Skin epidermis (tissue), 12 donors: ENCODE data around the gene MFRP.
"Not testable (repeated sequence)": the region's sequence is repeated elsewhere in the genome, so short reads cannot be mapped to it uniquely, and the experiment has no call there.

Experiments used
- H3K27ac ChIP-seq, 21 experiments: fragments of 200-600 bp; sonication (generic) in 11 of 21; one replicate each; pipeline ENCODE4 v1.5.0; 2020; ENCODE audit warnings: mild to moderate bottlenecking in 3 of 21, inconsistent platforms in 2 of 21, moderate library complexity in 2 of 21
- H3K4me3 ChIP-seq, 7 experiments: fragments of 200-600 bp; sonication (generic) in 2 of 7; one replicate each; pipeline ENCODE4 v1.5.0; 2020; ENCODE audit warnings: inconsistent platforms in 2 of 7, mild to moderate bottlenecking in 2 of 7, moderate library complexity in 1 of 7

MFRP gene

DNA sequence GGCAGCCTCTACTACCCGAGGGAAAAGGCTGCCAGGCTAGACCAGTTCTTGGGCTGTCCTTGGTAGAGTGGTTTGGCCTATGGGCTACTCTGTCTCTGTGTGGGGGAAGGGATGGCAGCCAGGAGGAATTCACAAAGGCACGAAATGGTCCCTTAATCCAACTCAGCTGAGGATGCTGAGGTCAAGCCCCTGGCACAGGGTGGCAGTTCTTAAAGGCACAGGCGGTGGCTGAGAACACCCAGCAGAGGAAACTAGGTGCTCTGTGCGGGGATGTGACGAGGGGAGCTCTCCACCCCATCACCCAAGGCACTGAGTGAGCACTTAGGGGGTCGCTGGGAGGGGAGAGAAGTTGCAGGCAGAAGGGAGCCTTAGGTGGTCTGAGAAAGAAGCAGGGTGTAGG lies at the start of gene MFRP:
Gene MFRP, minus strand, starts transcription at position 101 of the 400 bp plus-strand sequence. CDS start 192 bp downstream, outside the sequence.
- peak within 1 kb of the TSS in 13 of 21 experiments; percentile 2 to 74 (median 52) for H3K27ac ChIP-seq

DNA sequence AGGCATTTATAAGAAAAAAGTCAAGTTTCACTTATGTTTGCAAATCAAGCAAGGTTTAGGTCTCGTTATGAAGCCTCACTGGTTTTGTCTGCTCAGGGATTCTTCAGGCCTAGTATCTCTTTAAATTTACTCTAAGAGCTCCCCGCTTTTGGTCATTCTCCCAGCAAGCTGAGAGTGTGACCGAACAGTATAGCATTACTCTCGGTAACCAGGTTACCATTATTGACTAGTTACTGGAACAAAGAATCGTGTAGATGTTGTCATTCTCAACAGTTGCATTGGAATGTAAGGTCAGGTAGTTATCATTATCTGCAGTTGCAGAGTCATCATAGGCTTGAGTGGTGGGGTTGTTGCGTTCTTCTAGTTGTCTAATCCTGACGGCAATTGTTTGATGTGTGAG lies 44.8 kb upstream of the MFRP start:
- no peak overlapping the region for H3K27ac ChIP-seq
- H3K4me3 ChIP-seq: no peak overlapping the region

More for the DNA sequence above, at the start of gene MFRP:
- no peak within 1 kb of the TSS for H3K4me3 ChIP-seq

DNA sequence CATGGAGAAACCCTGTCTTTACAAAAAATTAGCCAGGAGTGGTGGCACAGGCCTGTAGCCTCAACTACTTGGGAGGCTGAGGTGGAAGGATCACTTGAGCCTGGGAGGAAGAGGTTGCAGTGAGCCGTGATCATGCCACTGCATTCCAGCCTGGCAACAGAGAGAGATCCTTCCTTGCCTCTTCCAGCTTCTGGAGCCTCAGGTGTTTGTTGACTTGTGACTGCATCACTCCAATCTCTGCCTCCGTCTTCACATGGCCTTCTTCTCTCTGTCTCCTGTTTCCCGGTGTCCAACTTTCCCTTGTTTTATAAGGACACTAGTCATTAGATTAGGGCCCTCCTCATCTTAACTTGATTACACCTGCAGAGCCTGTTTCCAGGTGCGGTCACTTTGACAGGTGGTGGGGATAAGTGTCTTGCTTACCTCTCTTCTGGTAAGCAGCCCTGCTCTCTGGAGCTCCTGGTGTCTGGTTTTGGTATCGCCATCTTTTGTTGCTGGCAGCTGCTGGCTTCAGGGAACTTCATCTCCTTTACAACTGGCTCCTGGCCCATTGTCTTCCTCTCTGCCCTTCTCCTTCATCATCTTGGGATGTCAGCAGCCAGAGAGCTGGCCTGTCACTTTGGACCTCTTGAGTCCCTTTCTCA lies 43.2 kb upstream of the MFRP start:
- Histone ChIP-seq H3K27ac (no peak overlapping the region), H3K4me3 (no peak overlapping the region)

DNA sequence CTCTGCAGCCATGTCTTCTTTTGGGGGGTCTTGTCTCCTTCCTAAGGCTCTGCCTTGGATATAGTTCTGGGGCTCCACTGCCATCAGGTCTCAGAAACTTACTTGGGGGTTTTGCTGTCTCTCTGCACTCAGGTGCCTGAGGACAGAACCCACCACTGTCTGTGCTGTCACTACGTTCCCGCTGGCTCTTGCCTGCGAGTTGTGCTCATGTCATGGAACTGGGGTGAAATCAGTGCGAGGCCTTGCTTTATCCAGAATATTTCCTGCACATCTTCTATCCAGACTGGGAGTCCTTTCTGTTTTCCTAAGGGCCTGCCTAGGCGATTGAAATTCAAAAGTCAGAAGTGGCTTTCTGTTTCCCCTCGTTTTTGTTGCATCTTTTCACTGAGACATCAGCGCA lies 41.6 kb upstream of the MFRP start:
- Histone ChIP-seq H3K27ac (no peak overlapping the region), H3K4me3 (no peak overlapping the region)

DNA sequence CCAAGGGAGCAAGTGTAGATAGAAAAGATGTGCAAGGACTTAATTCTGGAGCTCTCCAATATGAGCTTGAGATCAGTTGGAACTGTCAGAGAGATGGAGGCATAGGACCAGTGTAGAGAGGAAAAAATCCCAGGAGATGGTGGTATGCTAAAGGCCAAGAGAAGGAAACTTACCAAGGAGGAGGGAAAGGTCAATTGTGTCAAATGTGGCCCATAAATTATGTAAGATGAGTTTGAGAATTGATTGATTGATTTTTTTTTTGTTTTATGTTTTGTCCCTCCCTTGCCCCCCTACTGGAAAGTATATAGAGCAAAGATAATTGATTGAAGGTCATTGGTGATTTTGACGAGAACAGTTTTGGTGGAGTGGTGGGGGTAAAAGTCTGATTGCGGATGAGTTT lies 37.8 kb upstream of the MFRP start:
- no peak overlapping the region for H3K27ac ChIP-seq

DNA sequence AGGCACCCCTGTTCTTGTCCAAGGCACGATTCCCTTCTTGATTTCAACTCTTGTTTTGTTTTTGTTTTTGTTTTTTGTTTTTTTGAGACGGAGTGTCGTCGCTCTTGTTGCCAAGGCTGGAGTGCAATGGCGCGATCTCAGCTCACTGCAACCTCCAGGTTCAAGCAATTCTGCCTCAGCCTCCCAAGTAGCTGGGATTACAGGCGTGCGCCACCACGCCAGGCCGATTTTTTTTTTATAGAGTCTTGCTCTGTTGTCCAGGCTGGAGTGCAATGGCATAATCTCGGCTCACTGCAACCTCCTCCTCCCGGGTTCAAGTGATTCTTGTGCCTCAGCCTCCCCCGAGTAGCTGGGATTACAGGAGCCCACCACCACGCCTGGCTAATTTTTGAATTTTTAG lies 36.0 kb upstream of the MFRP start:
- H3K27ac ChIP-seq: peak overlapping the region in 1 of 21 experiments; percentile 38
- not testable (repeated sequence) for H3K4me3 ChIP-seq

More for the DNA sequence above, 37.8 kb upstream of the MFRP start:
- no peak overlapping the region for H3K4me3 ChIP-seq

DNA sequence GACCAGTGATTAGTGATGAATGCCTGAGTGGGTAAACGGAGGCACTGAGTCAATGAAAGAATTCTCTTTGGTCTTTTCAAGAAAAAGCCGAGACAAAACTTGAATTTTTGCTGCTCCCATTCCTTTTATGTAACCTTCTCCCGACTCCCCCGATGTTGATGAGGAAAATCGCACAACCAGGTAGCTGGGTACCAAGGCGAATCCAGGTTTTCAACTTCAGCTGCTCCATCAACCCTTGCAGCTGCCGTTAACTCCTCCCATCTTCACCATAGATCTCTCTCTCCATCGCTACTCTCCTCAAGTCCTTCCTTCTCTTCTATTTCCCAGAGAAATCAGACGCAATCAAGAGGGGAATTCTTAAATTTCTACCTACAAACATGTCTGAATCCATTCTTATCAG lies 35.6 kb upstream of the MFRP start:
- Histone ChIP-seq H3K4me3 (peak overlapping the region; percentile 11 to 46 (median 36)), H3K27ac (peak overlapping the region in 6 of 21 experiments; percentile 38 to 47 (median 42))

DNA sequence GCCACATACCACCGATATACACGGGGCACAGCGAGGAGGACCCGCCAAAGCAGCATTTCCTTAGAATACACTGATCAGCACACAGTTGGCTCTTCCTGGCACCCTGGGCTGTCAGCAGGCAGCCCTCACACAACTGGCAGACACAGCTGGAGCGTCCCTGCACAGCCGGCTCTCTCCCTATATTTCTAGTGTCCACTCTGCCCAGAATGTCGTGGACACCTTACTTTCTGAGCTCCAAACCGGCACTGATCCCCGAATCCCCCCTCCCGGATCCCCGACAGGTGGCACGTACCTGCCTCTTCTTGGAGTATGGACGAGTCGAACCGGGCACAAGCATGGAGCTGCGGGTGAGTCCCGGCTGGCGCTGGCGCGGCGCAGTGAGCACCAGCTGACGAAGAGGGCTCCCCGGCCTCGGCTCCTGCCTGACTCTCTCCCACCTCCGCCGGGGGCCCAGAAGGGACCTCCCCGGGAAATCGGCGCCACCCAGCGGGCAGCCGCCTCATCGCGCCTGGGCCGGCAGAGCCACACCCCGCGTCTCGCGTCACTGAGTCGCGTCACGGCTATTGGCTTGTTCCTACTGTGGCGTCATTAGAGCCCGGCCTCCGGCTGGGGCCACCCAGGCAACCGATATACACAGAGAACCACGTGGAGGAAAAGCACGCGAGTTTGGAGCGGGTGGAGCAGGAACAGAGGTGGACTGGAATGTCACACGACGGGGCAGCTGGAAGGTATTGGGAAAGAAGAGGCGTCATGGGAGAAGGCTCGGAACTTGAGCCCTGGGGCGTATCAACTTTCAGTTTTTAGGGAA lies 34.9 kb upstream of the MFRP start, which contains the start of gene USP2:
Gene USP2, minus strand, starts transcription at position 510 of the 808 bp plus-strand sequence. CDS start 8,210 bp downstream, outside the sequence.
- H3K27ac ChIP-seq: peak within 1 kb of the TSS in 18 of 21 experiments; percentile 10 to 85 (median 50)
- peak within 1 kb of the TSS; percentile 27 to 46 (median 36) for H3K4me3 ChIP-seq

DNA sequence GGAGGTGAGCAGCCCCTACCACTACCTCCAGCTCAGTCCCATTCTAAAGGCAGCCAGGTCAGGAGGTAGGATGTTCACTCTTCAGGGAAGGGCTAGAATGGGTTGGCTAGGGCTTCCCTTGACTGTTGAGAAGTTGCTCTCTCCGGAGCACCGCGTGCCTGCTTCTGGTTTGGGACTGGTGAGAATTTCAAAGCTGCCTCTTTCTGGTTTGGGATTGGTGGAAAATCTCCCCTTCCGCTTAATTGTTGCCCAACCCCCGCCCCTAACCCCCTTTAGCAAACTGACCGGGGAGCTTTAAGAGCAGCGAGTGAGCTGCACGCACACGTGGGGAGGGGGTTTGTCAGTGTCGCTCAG lies 34.3 kb upstream of the MFRP start:
- Histone ChIP-seq H3K27ac (peak overlapping the region in 18 of 21 experiments; percentile 10 to 85 (median 50)), H3K4me3 (peak overlapping the region; percentile 27 to 46 (median 36))

DNA sequence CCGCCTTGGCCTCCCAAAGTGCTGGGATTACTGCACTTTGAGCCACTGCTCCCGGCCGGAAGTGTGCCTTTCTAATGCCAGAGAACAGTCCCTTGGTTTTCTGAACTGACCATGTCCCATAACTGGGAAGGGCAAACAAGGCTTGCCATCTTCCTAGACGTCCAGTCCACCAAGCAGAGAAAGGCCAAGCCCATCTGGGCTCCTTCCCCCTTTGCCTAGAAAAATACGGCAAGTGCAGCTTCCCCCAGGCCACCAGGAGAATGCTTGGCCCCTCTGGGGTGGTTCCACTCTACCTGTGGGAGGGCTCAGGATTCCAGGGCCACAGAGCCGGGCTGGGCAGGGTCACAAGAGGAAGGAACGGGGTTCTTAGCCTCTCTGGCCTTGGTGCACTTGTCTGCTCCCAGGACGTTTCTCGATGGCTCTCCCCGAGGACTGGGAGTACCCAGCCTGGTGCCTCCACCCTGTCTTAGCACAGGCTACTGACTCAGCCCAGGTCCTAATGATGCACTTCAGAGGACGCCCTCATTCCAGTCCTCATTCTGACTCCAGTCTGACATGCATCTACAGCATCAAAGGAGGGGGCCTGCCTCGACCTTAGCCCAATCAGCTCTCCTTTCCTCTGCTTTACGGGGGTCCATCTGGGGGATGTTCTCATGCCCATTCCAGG lies 33.8 kb upstream of the MFRP start:
- Histone ChIP-seq H3K4me3 (peak overlapping the region in 2 of 7 experiments; percentile 36 to 46), H3K27ac (peak overlapping the region in 11 of 21 experiments; percentile 17 to 74 (median 54))

DNA sequence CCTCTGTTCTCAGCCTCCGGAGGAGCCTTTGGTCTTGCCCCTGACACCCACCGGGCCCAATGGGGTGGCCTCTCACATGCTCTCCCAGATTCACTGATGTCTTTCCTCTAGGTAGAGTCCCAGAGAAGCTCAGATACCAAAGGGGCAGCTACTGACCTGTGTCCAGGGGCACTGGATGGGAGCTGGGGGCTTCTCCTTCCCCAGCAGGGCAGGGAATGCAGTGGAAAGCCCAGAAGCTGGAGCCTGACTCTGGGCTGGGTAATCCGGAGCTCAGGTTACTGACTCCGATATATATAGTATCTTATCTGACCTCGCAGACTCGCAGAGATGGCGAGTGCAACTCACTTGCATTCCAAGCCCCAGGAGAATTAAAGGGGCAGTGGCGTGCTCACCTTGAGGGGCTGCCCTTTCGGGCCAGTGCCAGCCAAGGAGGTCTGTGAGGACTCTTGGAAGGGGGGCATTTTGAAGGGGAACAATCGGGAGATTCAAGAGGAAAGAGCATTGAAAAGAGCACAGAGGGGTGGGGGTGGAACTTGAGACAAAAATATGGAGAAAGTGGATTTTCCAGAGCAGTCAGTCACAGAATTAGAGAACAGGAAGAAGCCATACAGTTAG lies 32.5 kb upstream of the MFRP start:
- no peak overlapping the region for H3K4me3 ChIP-seq
- H3K27ac ChIP-seq: peak overlapping the region in 1 of 21 experiments; percentile 3

DNA sequence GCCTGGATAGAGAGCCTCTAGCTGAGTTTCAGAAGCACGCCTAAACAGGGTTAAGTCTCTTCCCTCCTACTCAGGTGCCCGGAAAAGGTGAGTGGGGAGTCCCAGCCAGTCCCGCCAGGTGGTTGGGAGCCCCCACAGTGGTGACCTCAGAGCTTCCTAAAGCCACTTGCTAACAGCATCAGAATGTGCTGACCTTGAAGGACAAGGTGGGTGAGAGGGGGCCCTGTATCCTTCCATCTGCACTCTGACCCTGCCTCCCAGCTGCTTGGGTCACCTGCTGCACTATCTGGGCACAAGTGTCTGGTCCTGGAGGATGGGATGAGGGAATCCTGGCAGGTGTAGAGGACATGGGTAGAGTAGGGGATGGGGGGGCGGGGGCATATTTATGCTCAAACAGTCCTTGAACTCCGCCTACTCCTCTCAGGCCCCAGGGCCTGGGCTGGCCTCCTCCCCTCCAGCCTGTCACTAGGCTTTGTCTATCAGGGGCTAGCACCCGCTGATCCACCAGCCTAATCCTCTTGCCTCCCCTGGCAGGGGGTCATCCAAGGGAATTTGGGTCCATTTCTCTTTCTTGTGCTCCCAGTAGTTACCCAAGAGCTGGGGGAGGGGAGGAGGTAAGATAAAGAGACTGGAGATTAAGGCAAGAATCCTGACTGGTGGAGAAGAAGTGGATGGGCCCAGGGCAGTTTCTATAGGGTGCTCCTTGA lies 31.6 kb upstream of the MFRP start:
- Histone ChIP-seq H3K4me3 (no peak overlapping the region), H3K27ac (peak overlapping the region in 2 of 21 experiments; percentile 3 to 27)

DNA sequence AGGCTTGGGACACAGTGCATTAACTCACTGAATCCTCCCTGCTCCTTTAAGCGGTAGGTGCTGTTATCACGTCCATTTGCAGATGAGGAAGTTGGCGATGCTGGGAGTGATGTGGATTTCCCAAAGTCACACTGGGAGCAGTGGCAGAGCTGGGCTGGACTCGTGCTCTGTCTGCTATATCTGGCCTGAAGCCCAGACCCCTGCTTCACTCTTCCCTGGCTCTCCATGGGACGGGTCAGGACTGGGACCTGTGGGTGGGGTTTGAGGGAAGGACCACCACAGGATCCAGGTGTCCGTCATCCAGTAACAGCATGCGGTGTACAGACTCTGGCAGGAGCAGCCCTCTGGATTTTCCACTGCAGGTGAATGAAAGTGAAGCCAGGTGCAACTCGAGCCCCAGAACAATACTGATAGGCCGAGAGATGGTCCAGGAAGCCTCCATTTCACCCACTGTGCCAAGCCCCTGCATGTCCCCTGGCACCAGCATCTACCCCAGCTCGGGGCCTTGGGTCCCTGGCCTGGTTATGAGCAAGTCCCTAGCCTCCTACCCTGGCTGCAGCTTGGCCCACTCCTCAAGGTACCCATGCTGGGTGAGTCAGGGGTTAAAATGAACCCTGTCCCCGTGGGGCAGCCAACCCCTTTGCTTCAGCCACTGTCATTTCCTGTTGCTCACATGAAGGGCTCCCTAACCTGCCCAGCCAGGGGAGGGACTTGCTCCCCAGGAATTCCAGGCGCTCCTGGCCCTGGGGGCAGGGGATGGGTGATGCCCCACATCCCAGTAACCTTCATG lies 30.8 kb upstream of the MFRP start:
- Histone ChIP-seq H3K4me3 (no peak overlapping the region), H3K27ac (peak overlapping the region in 3 of 21 experiments; percentile 3 to 27 (median 3))

DNA sequence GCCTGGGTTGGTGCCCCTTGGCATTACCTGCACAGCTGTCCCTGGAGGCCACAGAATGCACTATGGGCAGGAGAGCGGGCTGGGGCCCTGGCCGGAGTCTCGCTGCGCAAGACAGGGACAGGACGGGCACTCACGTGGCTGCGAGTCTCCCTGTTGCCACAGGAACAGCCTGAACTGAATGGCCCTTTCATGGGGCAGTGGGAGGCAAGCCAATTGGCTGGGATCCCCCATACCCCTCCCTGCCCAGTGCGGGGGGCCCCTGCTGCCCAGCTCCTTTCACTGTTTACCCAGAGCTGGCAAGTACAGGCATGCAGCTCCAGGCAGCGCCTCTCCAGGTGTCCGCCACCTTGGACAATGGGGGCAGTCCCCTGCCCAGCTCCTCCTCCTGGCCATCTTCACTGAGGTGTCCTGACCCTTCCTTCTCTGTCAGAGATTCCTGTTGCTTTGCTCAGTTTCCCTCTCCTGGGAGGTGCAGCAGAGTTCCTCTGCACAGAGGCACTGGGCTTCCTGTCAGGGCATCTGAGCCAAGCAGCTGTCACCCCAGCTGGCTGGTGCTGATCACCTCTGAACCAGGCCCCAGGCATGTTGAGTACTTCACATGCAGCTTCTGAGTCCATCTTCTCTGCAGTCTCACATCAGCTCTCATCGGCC lies 29.8 kb upstream of the MFRP start:
- no peak overlapping the region for H3K4me3 ChIP-seq
- peak overlapping the region in 8 of 21 experiments; percentile 1 to 66 (median 44) for H3K27ac ChIP-seq

DNA sequence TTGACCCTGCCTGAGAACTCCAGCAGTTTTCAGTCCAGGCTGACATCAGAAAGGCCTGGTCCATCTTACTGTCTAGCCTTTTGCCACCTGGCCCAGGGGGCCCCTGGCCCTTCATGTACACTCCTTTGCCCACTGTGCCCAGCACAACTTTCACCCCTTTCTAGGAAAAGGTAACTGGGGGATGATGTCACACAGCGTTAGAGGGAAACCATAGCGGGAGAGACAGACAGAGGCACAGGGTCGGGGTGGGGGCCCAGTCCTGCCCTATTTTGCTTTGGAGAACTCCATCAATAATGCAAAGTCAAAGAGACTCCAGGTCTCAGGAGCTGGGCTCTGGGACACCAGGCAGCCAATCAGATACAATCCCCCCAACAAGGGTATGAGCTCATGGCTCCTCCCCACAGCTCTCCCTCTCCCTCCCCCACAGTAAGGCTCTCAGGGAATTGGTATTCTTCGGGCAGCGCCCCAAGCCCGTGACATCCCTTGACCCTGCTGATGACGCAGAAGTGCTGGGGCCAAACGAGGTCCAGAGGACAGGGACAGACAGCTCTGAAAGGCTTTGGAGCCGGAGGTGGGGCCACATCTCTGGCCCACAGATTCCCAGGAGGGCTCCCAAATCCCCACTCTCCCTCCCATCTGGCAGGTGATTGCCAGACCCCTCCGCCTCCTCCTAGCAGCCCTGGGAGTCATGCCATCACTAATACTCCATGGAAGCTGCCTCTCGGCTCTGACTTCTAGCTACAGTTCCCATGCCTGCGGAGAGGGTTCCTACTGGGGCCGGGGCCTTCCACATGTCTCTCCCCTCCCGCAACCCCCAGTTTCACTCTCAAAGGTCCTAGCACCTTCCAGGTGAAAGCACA lies 29.1 kb upstream of the MFRP start:
- H3K27ac ChIP-seq: peak overlapping the region in 8 of 21 experiments; percentile 13 to 66 (median 46)
- H3K4me3 ChIP-seq: no peak overlapping the region

DNA sequence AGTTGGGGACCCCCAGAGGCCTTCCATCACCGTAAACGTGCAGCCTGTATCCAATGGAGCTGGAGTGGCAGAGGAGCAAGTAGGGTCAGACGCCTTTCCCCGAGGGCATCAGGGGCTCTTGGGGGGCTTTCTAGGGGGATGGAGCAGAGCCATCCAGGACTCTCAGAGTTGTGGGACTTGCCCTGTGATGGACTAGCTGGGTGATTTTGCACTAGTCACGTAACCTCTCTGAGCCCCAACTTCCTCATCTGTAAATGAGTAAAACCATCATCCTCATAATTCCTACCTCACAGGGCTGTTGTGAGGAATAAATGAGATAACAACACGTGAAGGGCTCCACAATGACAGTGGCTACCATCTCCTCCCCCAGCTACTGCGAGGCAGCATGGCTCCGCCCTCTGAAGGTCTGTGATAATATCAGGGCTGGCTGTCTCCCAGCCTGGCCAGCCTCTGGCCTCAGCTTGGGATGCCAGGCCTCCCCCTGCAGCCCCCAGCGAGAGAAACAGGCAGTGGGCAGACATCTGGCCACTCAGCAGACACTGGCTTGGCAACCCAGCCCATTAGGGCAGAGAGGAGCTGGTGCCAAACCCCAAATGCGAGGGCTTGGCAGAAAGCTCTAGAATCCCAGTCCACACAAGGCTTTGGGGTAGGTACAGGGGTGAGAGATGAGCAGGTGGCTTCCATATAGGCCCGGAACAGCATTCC lies 28.3 kb upstream of the MFRP start:
- Histone ChIP-seq H3K27ac (peak overlapping the region in 4 of 21 experiments; percentile 8 to 47 (median 28)), H3K4me3 (no peak overlapping the region)
